IPS DF 19.7 (cell line): ENCODE results near the gene H3-3A.
"Not testable (repeated sequence)": the region's sequence is repeated elsewhere in the genome, so short reads cannot be mapped to it uniquely, and the experiment has no call there.

Experiments
- DNase-seq: peaks from one replicate; pipeline ENCODE4 v3.0.0-alpha.2; 2013; ENCODE audit warnings: low read depth, low spot score

Gene H3-3A

GRCh38 chr1:226085675-226086285 lies 23.3 kb downstream of the H3-3A start:
- DNase-seq = no peak

GRCh38 chr1:226086776-226087175 lies 24.3 kb downstream of the H3-3A start:
- no peak for DNase-seq

- no peak for DNase-seq
Observed at GRCh38 chr1:226091461-226091860, 28.9 kb downstream of the H3-3A start.

- DNase-seq = not testable (repeated sequence)
Observed at GRCh38 chr1:226092048-226092820, 29.7 kb downstream of the H3-3A start.

GRCh38 chr1:226092965-226093364 lies 30.4 kb downstream of the H3-3A start:
- no peak for DNase-seq

- no peak for DNase-seq
Observed at GRCh38 chr1:226093621-226094020, 31.1 kb downstream of the H3-3A start.

- no peak for DNase-seq
Observed at GRCh38 chr1:226094451-226094850, 31.9 kb downstream of the H3-3A start.

- DNase-seq = no peak
Observed at GRCh38 chr1:226095286-226095685, 32.8 kb downstream of the H3-3A start.

DNA sequence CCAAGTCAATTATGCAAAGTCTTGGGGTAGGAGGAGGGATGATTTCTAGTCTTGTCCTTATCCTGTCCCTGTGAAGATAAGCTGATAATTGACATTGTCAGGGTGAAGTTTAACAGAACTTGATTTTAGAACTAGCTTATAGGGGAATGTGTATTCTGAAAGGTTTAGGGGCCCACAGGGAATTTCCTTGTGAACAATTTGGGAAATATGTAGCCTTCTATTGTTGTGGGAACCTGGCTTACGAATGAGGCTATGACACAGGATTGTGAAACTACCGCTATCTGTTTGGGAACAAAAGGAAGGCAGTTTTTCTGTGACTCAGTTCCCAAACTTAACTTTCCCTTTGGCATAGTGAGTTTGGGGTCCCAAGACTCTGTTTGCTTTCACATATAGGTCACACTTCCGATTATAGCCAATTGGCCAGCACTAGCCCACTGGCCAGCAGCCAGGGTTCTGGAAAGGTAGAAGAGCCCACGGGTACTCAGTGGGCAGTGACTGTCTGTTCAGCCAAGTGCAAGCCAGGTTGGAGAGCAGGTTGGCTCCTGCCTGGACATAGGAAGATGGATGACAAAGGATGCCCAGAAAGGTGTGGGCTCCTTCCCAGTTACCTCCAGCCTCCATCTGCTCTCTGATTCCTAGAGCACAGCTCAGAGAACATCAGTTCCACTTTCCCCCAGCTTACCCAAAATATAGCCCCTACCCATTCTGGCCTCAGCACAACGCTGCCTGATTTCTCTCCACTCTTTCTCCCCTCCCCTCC lies 35.5 kb downstream of the H3-3A start:
- DNase-seq = no peak

GRCh38 chr1:226098870-226099835 lies 36.6 kb downstream of the H3-3A start:
- no peak for DNase-seq

DNA sequence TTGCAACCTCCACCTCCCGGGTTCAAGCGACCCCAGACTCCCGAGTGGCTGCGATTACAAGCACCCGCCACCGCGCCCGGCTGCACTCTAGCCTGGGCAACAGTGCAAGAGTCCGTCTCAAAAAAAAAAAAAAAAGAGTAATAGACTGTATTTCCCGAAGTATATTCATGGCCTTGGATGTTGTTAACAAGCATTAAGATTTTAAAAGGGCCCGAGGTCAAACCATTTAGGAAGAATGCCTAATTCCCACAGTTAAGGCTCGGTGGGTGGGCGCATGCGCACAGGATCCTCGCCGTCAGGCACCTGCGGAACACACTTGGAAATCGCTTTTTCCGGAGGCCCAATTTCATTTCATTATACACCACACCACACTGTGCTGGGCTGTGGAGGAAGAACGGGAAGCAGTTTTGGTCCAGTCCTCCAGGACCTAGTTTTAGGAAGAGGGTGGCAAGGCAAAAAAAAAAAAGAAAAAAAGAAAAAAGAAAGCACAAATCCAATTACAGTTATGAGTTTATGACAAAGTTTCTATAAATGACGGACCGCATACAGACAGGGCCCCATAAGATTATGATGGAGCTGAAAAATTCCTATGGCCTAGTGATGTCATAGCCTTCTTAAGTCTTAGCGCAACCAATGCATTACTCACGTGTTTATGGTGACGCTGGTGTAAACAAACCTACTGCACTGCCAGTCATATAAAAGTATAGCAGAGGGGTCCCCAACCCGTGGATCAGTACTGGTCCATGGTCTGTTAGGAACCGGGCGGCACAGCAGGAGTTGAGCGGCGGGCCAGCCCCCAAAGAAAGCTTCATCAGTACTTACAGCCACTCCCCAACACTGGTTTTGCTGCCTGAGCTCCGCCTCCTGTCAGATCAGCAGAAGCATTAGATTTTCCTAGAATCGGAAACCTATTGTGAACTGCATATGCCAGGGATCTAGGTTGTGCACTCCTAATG lies 38.2 kb downstream of the H3-3A start:
- no peak for DNase-seq

GRCh38 chr1:226104671-226105121 lies 42.2 kb downstream of the H3-3A start:
- DNase-seq = no peak

DNA sequence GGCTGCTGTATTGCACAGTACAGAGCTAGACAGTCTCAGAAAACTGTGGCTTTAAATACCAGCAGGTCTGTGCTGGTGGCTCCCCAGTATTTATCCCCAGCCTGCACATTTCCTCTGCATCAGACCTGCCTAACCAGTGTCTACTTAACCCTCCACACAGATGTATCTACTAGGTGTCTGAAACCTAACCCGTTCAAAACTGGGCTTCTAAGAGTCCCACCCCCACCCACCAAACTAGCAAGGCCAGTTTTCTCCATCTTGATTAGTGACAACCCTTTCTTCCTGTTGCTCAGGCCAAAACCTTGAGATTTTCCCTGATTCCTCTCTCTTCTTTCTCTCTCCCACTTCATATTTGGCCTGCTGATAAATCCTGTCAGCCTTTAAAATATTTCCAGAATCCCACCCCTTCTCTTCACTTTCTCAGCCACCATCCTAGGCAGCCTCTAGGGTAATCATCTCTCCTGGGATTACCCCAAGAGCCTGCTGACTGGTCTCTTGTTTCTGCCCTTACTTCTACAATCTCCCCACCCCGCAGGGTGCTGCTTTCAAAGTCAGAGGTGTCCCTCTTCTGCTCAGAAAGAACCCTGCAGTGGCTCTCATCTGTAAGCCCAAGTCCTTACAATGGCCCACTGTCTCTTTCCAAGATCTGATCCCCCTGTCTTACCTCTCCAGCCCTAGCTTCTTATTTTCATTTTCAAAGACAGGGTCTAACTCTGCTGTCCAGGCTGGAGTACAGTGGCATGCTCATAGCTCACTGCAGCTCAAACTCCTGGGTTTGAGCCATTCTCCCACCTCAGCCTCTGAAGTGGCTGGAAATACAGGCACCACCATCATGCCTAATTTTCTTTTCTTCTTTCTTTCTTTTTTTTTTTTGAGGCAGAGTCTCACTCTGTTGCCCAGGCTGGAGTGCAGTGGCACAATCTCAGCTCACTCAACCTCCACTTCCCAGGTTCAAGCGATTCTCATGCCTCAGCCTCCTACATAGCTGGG lies 45.2 kb downstream of the H3-3A start:
- DNase-seq = no peak

- no peak for DNase-seq
Observed at GRCh38 chr1:226108935-226109828, 46.7 kb downstream of the H3-3A start.

DNA sequence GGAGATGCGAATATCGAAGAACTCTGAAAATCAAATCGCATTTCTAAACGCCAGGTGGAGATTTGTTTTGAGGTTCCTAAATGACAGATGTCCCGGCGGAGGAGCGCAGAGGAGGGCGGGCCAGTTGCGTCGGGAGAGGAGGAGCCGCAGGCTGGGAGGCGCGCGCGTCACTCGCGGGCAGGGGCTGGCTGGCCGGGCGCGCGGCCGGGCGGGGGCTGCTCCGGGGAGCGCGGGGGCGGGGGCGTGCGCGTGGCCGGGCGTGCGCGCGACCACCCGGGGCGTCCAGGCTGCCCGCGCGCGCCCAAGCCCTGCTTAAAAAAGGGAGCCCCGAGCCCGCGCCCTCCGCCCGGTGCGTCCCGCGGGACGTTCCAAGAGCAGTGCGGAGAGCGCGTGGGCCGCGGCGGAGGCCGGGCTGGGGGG lies 47.3 kb downstream of the H3-3A start:
- DNase-seq = no peak

DNA sequence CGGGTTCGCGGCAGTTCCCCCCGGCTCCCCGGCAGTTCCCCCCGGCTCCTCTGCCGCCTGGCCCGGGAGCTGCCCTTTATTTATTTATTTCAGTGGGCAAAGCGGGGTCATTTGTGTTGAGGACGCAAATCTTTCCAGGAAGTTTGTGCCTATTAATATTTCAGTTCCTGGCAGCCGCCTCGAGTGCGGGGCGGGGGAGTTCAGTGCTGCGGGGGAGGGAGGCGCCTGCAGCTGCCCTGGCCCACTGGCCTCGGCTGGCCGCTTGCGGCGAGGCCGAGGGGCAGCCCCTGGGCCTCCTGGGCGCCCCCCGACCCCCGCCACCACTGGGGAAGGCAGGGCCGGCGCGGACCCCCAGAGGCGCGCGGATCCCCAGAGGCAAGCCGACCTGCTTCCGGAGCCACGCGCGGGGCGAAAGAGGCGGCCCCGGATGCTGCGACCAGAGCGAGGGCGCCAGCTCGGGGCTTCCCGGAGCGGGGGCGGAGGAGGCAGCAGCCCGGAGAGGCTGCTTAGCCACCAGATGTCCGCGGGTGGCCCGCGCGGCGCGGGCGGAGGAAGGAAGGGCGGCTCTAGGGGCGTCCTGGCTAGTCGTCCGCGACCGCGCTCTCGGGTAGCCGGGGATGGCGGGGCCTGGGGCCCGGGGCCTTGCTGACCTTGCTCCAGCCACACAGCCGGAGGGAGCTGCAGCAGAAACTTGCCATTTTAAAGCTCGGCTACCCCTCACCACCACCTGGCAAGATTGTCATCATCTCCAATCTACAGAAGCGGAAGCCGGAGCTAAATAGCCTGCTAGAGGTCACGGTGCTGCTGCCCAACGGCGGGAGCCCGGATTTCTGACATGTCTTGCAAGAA lies 48.0 kb downstream of the H3-3A start:
- no peak for DNase-seq
